Measurements from ENCODE around the gene PHACTR3.

DNA sequence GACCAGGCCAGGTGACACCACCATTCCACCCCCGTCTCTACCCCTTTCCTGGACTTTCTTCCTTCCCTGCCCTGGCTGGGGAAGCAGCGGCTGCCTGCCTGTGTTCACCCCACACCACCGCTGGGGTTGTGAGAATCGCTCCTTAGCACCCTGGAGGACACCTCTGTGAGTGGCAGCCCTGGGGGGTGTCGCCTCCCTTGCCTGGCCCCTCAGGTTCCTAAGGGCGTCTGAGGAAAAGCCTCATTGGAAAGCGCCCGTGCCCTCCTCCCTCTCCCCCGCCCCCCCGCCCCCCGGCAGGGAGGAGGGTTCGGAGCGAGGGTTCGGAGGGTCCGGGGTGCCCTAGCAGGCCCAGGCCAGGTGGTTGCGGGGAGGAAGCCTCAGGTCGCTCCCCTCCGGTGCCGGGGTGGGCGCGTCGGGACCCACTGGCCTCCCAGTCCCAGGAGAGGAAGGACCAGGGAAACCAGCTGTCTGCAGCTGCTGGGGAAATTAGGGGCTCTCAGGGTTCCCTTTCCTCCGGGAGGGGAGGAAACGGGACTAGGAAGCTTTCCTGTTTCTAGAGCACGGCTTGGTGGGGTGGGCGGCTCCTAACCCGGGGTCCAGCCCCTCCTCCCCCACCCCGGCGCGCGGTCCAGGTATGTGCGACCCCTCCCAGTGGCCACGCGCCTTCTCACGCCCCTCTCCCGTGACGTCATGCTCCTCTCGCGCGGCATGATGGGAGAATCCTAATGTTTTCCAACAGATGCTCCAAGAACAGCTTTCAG is at the start of gene PHACTR3:
- no peak for TF ChIP-seq POLR2AphosphoS5 (IDR thresholded peaks at IDR 0.05; ENCODE audit: low read depth, low read length)
- no peak for TF ChIP-seq YY1 (IDR thresholded peaks at IDR 0.05; ENCODE audit: extremely low read depth, insufficient replicate concordance, low read depth, low read length)
- TF ChIP-seq SIN3A (IDR thresholded peaks at IDR 0.05; ENCODE audit: low read depth), result no peak

Measured in HCT116 (cell line).